Astrocyte of the spinal cord (primary cell): ENCODE data around the gene SERPINB3.
"Not testable (repeated sequence)": the region's sequence is repeated elsewhere in the genome, so short reads cannot be mapped to it uniquely, and the experiment has no call there.

Experiments used
- DNase-seq: peaks from one replicate; pipeline ENCODE4 v3.0.0; 2011; ENCODE audit warnings: low read depth, low spot score
- H3K4me3 ChIP-seq: 2 replicates; pipeline ENCODE4 v1.5.1; 2011; ENCODE audit warnings: low read depth, mild to moderate bottlenecking, low read length, moderate library complexity
- in situ Hi-C: cut with HindIII; loops from 2 replicates; pipeline ENCODE4 v1.10.0; 2017; ENCODE audit warnings: low sequenced_read_pairs
- TF ChIP-seq, protein P1 (sequence below): IDR thresholded peaks from 2 replicates; pipeline ENCODE4 v1.5.1; 2012; ENCODE audit warnings: low read depth, mild to moderate bottlenecking, low read length, inconsistent platforms

Gene SERPINB3

DNA sequence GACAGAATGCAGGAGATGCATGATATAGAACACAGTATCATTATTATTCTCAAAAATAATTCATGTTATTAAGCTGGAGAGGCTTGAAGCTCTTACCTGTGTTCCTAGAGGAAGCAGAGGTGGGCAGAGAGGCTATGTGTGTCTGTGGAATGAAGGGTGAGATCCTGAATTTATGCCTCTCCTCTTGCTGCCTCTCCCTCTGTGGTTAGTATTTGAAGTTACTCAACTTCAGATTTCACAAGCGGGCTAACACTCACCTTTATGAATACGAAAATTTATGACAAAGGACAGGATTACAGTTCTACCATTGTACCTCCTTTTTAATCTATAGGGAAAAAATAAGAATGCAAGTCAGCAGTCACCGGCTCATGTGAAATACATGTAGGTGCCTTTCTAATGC lies at the start of gene SERPINB3:
SERPINB3 (minus strand) TSS at position 144 of the 400 bp plus-strand sequence. CDS start 677 bp downstream, outside the sequence.
- DNase-seq, in situ Hi-C loops, H3K4me3 ChIP-seq: not testable (repeated sequence)

DNA sequence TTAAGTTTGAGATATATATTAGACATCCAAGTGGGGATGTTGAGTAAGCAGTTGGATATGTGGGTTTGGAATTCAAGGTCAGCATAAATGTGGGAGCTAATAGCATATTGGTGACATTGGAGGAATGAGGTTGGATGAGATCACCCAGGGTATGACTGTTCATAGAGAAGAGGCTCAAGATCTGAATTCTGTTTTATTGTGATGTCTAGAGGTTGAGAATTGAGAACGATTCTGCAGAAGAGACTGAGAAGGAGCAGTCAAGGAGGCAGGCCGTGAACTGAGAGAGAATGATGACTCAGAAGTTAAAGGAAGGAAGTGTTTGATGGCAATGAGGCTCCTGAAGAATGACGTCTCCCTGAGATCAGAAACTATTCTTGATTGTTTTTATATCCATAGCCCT lies 47.0 kb upstream of the SERPINB3 start:
- in situ Hi-C loops = no loop called here
- DNase-seq = peak; percentile 78
- TF ChIP-seq, protein P1, sequence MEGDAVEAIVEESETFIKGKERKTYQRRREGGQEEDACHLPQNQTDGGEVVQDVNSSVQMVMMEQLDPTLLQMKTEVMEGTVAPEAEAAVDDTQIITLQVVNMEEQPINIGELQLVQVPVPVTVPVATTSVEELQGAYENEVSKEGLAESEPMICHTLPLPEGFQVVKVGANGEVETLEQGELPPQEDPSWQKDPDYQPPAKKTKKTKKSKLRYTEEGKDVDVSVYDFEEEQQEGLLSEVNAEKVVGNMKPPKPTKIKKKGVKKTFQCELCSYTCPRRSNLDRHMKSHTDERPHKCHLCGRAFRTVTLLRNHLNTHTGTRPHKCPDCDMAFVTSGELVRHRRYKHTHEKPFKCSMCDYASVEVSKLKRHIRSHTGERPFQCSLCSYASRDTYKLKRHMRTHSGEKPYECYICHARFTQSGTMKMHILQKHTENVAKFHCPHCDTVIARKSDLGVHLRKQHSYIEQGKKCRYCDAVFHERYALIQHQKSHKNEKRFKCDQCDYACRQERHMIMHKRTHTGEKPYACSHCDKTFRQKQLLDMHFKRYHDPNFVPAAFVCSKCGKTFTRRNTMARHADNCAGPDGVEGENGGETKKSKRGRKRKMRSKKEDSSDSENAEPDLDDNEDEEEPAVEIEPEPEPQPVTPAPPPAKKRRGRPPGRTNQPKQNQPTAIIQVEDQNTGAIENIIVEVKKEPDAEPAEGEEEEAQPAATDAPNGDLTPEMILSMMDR = no peak

DNA sequence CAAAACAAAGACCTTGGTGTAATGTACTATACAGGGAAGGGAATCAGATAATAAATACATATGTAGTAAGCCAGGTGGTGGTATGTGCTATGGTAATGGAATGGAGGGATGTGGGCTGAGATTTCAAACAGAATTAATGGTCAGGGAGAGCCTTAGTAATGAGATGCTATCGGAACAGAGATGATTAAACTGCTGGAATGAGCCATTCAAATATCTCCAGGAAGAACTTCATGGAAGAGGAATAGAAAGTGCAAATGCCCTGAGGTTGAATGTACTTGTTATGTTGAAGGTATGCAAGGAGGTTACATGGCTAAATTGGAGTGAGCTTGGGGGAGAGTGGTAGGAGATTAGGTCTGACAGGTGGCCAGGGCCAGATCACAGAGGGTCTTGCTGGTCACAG lies 46.1 kb upstream of the SERPINB3 start:
- in situ Hi-C loops = no loop called here
- H3K4me3 ChIP-seq = no peak overlapping the region
- DNase-seq = no peak
- TF ChIP-seq, protein P1 = no peak

More for the DNA sequence above, 47.0 kb upstream of the SERPINB3 start:
- no peak overlapping the region for H3K4me3 ChIP-seq

DNA sequence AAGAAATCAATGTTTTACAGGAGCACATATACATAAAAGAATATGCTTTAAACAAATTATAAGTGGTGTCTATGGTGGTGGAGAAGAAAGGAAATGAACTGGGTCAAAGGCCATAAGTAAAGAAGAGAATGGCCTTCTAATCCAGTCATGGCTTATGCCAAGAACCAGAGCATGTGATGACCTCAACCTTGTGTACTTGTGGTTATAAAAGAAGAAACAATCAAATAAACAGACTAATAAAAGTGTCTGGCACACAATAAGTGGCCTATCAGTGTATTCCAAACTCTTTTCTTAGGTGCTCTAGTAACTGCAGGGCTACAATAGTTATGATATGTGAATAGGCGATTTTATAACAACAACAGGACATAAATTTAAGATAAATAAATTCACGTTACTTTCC lies 43.7 kb upstream of the SERPINB3 start:
- DNase-seq = no peak
- in situ Hi-C loops = no loop called here
- TF ChIP-seq, protein P1 = no peak
- H3K4me3 ChIP-seq = no peak overlapping the region

DNA sequence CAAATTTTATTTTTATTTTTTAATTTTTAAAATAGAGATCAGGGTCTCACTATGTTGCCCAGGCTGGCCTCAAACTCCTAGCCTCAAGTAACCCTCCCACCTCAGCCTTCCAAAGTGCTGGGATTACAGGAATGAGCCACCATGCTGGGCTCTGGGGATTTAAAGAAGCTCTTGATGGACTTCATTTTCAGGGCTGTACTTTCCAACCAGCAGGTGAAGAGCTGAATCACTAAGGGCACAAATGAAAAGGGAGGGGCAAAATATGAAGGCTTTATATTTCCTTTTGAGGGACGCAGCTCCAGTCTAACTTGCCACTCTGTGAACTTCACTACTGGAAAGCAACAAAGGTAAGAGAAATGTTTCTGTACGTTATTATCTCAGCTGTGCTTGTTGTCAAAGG lies 41.0 kb upstream of the SERPINB3 start, which contains the start of gene SERPINB11:
SERPINB11 (plus strand) TSS at position 301 of the 400 bp plus-strand sequence. CDS start 7,234 bp downstream, outside the sequence.
- no peak within 1 kb of the TSS for H3K4me3 ChIP-seq
- TF ChIP-seq, protein P1 = no peak
- DNase-seq = no peak
- in situ Hi-C loops = no loop called here

DNA sequence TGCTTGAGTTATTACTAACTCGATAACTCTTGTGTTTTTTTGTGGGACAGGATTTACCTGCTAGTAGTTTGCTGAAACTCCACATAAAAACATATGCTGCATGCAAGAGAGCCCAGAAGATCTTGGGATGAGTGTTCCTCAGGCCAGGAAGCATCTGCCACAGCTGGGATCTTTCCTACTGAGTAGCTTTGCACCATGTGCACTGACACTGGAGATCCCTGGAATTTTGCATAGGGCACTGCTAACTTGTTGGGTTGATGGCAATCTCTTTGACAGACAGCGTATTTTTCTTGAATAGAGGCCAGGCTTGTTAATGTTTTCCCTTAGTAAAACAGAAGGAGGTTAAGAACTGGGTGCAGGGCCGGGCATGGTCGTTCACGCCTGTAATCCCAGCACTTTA lies 40.3 kb upstream of the SERPINB3 start:
- H3K4me3 ChIP-seq = no peak overlapping the region
- DNase-seq = no peak
- TF ChIP-seq, protein P1 = no peak
- in situ Hi-C loops = no loop called here

DNA sequence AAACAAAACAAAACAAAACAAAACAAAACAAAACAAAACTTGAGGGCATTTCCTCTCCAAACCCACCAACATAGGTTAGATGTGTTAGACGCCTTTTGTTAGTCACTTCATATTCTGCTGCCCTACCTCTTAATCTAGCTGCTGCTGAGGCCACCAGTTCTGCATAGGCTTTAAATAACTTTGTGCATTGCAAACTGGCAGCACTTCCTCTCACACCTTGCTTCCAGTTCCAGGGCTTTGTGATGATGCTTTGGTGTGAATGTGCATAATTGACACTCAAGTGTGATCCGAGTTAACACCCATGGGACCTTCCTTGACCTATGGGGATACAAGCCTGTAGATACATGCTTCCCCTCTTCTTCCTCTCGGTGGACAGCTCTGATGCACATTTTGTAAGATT lies 38.8 kb upstream of the SERPINB3 start:
- TF ChIP-seq, protein P1 = no peak
- no peak for DNase-seq
- in situ Hi-C loops = no loop called here
- H3K4me3 ChIP-seq = no peak overlapping the region
